WTC11 (cell line): ENCODE measurements around the gene ANXA5. TPM values are rescaled to one million over a fixed set of nuclear protein-coding genes. Genes with fewer than 3 reads are reported as not detected.

Source experiments
- ATAC-seq: fragments of 200-7000 bp; cut with Tn5 transposase; 2 replicates; pipeline ENCODE4 v1.10.0; 2021; ENCODE audit warnings: mild to moderate bottlenecking, moderate library complexity
- CTCF ChIA-PET: fragments of 300-600 bp; sonication (Branson Sonifier 250); formaldehyde crosslinking; loops from one replicate; lab custom pipeline; 2021; ENCODE audit warnings: antibody characterized with exemption; lab: Charles Lee
- POLR2A ChIA-PET: fragments of 350-600 bp; sonication (Branson Sonifier 250); formaldehyde crosslinking; loops from one replicate; lab custom pipeline; 2021; ENCODE audit warnings: antibody characterized with exemption; lab: Charles Lee
- DNase-seq: peaks from one replicate; pipeline ENCODE4 v3.0.0; 2021; ENCODE audit warnings: low spot score
- H3K27ac Mint-ChIP-seq: 2 replicates; pipeline ENCODE4 v1.8.0; 2021; ENCODE audit warnings: mixed read lengths
- H3K27me3 Mint-ChIP-seq: 2 replicates; pipeline ENCODE4 v1.8.0; 2021; ENCODE audit warnings: low read depth, mild to moderate bottlenecking, moderate library complexity, mixed read lengths
- H3K36me3 Mint-ChIP-seq: 2 replicates; pipeline ENCODE4 v1.8.0; 2021; ENCODE audit warnings: mixed read lengths
- H3K4me1 Mint-ChIP-seq: 2 replicates; pipeline ENCODE4 v1.8.0; 2022; ENCODE audit warnings: mixed read lengths
- H3K4me3 Mint-ChIP-seq: 2 replicates; pipeline ENCODE4 v1.8.0; 2021; ENCODE audit warnings: mild to moderate bottlenecking, moderate library complexity, mixed read lengths
- H3K9me3 Mint-ChIP-seq: 2 replicates; pipeline ENCODE4 v1.8.0; 2021; ENCODE audit warnings: mixed read lengths
- ATF6 ChIP-seq: sonication (generic); formaldehyde crosslinking; IDR thresholded peaks from 2 replicates; pipeline ENCODE4 v1.8.1; 2023; ENCODE audit warnings: mild to moderate bottlenecking, missing genetic modification reagents
- CBFB ChIP-seq: sonication (generic); formaldehyde crosslinking; IDR thresholded peaks from 2 replicates; pipeline ENCODE4 v1.8.1; 2022; ENCODE audit warnings: mild to moderate bottlenecking, low read depth, missing genetic modification reagents
- CREB1 ChIP-seq: sonication (generic); formaldehyde crosslinking; IDR thresholded peaks from 2 replicates; pipeline ENCODE4 v1.8.0; 2023; ENCODE audit warnings: mild to moderate bottlenecking, missing genetic modification reagents
- EMX1 ChIP-seq: fragments of 250-450 bp; sonication (Bioruptor Pico); IDR thresholded peaks from 2 replicates; pipeline ENCODE4 v1.8.0; 2021; ENCODE audit warnings: mild to moderate bottlenecking
- FOXP1 ChIP-seq: sonication (generic); formaldehyde crosslinking; IDR thresholded peaks from 2 replicates; pipeline ENCODE4 v1.8.0; 2022; ENCODE audit warnings: missing genetic modification reagents, mild to moderate bottlenecking, moderate library complexity, borderline replicate concordance
- FOXP4 ChIP-seq: sonication (generic); formaldehyde crosslinking; IDR thresholded peaks from 2 replicates; pipeline ENCODE4 v1.8.0; 2022; ENCODE audit warnings: mild to moderate bottlenecking, missing genetic modification reagents
- GABPB1 ChIP-seq: sonication (generic); formaldehyde crosslinking; IDR thresholded peaks from 2 replicates; pipeline ENCODE4 v1.8.1; 2023; ENCODE audit warnings: mild to moderate bottlenecking, missing genetic modification reagents
- HMGA2 ChIP-seq: fragments of 250-450 bp; sonication (Bioruptor Pico); IDR thresholded peaks from 2 replicates; pipeline ENCODE4 v1.4.0; 2021; ENCODE audit warnings: mild to moderate bottlenecking, moderate library complexity
- HMGXB4 ChIP-seq: sonication (generic); formaldehyde crosslinking; IDR thresholded peaks from 2 replicates; pipeline ENCODE4 v1.8.1; 2023; ENCODE audit warnings: mild to moderate bottlenecking, moderate library complexity, missing genetic modification reagents
- IRF1 ChIP-seq: sonication (generic); formaldehyde crosslinking; IDR thresholded peaks from 2 replicates; pipeline ENCODE4 v1.8.0; 2023; ENCODE audit warnings: missing genetic modification reagents
- MLX ChIP-seq: sonication (generic); formaldehyde crosslinking; IDR thresholded peaks from 2 replicates; pipeline ENCODE4 v1.8.1; 2023; ENCODE audit warnings: mild to moderate bottlenecking, missing genetic modification reagents, moderate library complexity
- NR2C2 ChIP-seq: sonication (generic); formaldehyde crosslinking; IDR thresholded peaks from 2 replicates; pipeline ENCODE4 v1.8.0; 2022; ENCODE audit warnings: mild to moderate bottlenecking, missing genetic modification reagents
- SOX15 ChIP-seq: fragments of 250-450 bp; sonication (Bioruptor Pico); IDR thresholded peaks from 2 replicates; pipeline ENCODE4 v1.9.0; 2021; ENCODE audit warnings: mild to moderate bottlenecking
- TP53 ChIP-seq: sonication (generic); formaldehyde crosslinking; IDR thresholded peaks from 2 replicates; pipeline ENCODE4 v1.8.1; 2023; ENCODE audit warnings: mild to moderate bottlenecking, missing genetic modification reagents
- USF1 ChIP-seq: sonication (generic); formaldehyde crosslinking; IDR thresholded peaks from 2 replicates; pipeline ENCODE4 v1.8.0; 2022; ENCODE audit warnings: mild to moderate bottlenecking, missing genetic modification reagents
- ZNF423 ChIP-seq: fragments of 250-450 bp; sonication (Bioruptor Pico); IDR thresholded peaks from 2 replicates; pipeline ENCODE4 v2.1.2; 2022; ENCODE audit warnings: mild to moderate bottlenecking, moderate library complexity
- ZSCAN18 ChIP-seq: fragments of 250-450 bp; sonication (Bioruptor Pico); IDR thresholded peaks from 2 replicates; pipeline ENCODE4 v2.1.2; 2022; ENCODE audit warnings: mild to moderate bottlenecking, moderate library complexity
- total RNA-seq: library from RNA; stranded (reverse); gene quantifications from 3 replicates; pipeline ENCODE4 v1.2.3, GENCODE V29; 2021

Gene ANXA5
- total RNA-seq, 1 experiment from 2014 or later = 186 TPM

- TF ChIP-seq ATF6 (no peak), IRF1 (CRISPR knock-in tag) (no peak), FOXP1 (CRISPR knock-in tag) (no peak), SOX15 (CRISPR knock-in tag) (no peak), CBFB (no peak), FOXP4 (CRISPR knock-in tag) (no peak), HMGA2 (CRISPR knock-in tag) (no peak), TP53 (CRISPR knock-in tag) (no peak)
Measured at GRCh38 chr4:121714548-121714947, 17.8 kb upstream of the ANXA5 start (continued).

- DNase-seq (no peak), ATAC-seq (no peak)
- peaks cover 16% of the 10 kb centered on the region for H3K4me1 Mint-ChIP-seq
- ChIA-PET POLR2A (no interaction called here), CTCF (interaction anchor here (3.1 kb wide), 1 partner anchor 16 kb away, joined by 19 read pairs; the partner anchor contains the start of gene ANXA5)
- peak; percentile 60; the same call in 1 of the 2 replicates for TF ChIP-seq ZSCAN18
- no peak for TF ChIP-seq ZNF423
- TF ChIP-seq HMGXB4 (CRISPR knock-in tag) = no peak
- no peak for TF ChIP-seq CREB1 (CRISPR knock-in tag)
- H3K27ac Mint-ChIP-seq = no peak overlapping the region
- no peaks in the 10 kb centered on the region for H3K36me3 Mint-ChIP-seq
- no peaks in the 10 kb centered on the region for H3K9me3 Mint-ChIP-seq
- no peak overlapping the region for H3K4me3 Mint-ChIP-seq
- no peaks in the 10 kb centered on the region for H3K27me3 Mint-ChIP-seq
Measured at GRCh38 chr4:121712783-121713182, 16.0 kb upstream of the ANXA5 start.

- ATAC-seq = no peak
- no peaks in the 10 kb centered on the region for H3K27me3 Mint-ChIP-seq
- H3K4me3 Mint-ChIP-seq = peak overlapping the region; percentile 58
- DNase-seq = no peak
- H3K9me3 Mint-ChIP-seq = no peaks in the 10 kb centered on the region
- ChIA-PET POLR2A (interaction anchor here (1.6 kb wide), 1 partner anchor 16 kb away, joined by 9 read pairs; the partner anchor contains the start of gene ANXA5), CTCF (interaction anchor here (1.6 to 3.1 kb wide), 2 partner anchors 15 to 21 kb away, joined by 4 to 19 read pairs; partner anchors contain the start of gene ANXA5)
- H3K27ac Mint-ChIP-seq = peak overlapping the region; percentile 85
- TF ChIP-seq GABPB1 (CRISPR knock-in tag) = no peak
- no peak for TF ChIP-seq NR2C2 (CRISPR knock-in tag)
- TF ChIP-seq MLX (CRISPR knock-in tag) = no peak
- no peak for TF ChIP-seq USF1 (CRISPR knock-in tag)
- TF ChIP-seq ATF6 = no peak
- TF ChIP-seq EMX1 (CRISPR knock-in tag) = no peak
- H3K36me3 Mint-ChIP-seq = no peaks in the 10 kb centered on the region
- H3K4me1 Mint-ChIP-seq = peaks cover 16% of the 10 kb centered on the region
Measured at GRCh38 chr4:121712001-121712651, 15.3 kb upstream of the ANXA5 start.
